GM10248 (cell line): Measurements from ENCODE around the gene FAM83F.

Experiments used
- CTCF ChIA-PET: fragments of 300-600 bp; sonication (Branson Sonifier 250); formaldehyde crosslinking; extraction: SDS; loops from one replicate; lab custom pipeline; 2021; ENCODE audit warnings: antibody characterized with exemption; lab: Yijun Ruan, JAX
- POLR2A ChIA-PET: fragments of 350-650 bp; sonication (Branson Sonifier 250); formaldehyde crosslinking; extraction: SDS; loops from one replicate; lab custom pipeline; 2020; ENCODE audit warnings: antibody characterized with exemption; lab: Yijun Ruan, JAX
- DNase-seq: peaks from one replicate; pipeline ENCODE4 v3.0.0; 2012; ENCODE audit errors: extremely low spot score
- CTCF ChIP-seq: IDR thresholded peaks from 2 replicates; pipeline ENCODE4 v1.5.1; 2012; ENCODE audit warnings: mild to moderate bottlenecking, low read depth; ENCODE audit errors: extremely low read depth, missing control alignments, control extremely low read depth

The FAM83F gene

GRCh38 chr22:39994041-39994565, 651 bp upstream of the FAM83F start:
- DNase-seq = no peak
- ChIA-PET CTCF (interaction anchor here (0.8 to 1.8 kb wide), 2 partner anchors 24 to 31 kb away, joined by 3 to 7 read pairs; no protein-coding TSS in a partner anchor), POLR2A (no interaction called here)
- no peak for TF ChIP-seq CTCF

- ChIA-PET POLR2A (no interaction called here), CTCF (interaction anchor here (1.8 kb wide), 1 partner anchor 29 kb away, joined by 7 read pairs; no protein-coding TSS in a partner anchor)
These were observed 869 bp downstream of the FAM83F start for GRCh38 chr22:39995393-39996252.

GRCh38 chr22:39996732-39997131, 2.0 kb downstream of the FAM83F start:
- CTCF ChIA-PET = interaction anchor here (1.0 to 2.1 kb wide), 2 partner anchors 18 to 461 kb away, joined by 3 to 4 read pairs; no protein-coding TSS in a partner anchor
- POLR2A ChIA-PET = no interaction called here
- TF ChIP-seq CTCF = no peak
- DNase-seq = no peak

More at GRCh38 chr22:39995393-39996252, 869 bp downstream of the FAM83F start:
- no peak for TF ChIP-seq CTCF
- no peak for DNase-seq

GRCh38 chr22:39997421-39997820, 2.7 kb downstream of the FAM83F start:
- no peak for TF ChIP-seq CTCF
- POLR2A ChIA-PET = no interaction called here
- no peak for DNase-seq
- CTCF ChIA-PET = interaction anchor here (1.0 to 2.1 kb wide), 2 partner anchors 19 to 462 kb away, joined by 3 to 4 read pairs; no protein-coding TSS in a partner anchor

GRCh38 chr22:39997939-39998726, 3.4 kb downstream of the FAM83F start:
- ChIA-PET POLR2A (no interaction called here), CTCF (interaction anchor here (1.0 to 2.1 kb wide), 2 partner anchors 20 to 463 kb away, joined by 3 to 4 read pairs; no protein-coding TSS in a partner anchor)
- no peak for DNase-seq
- no peak for TF ChIP-seq CTCF
